SK-N-SH treated with all-trans-retinoic acid at 6 μM for 48 hours (cell line): ENCODE results near the gene CNTNAP2.

Experiments used
- ATAC-seq: fragments of 200-7000 bp; cut with Tn5 transposase; 3 replicates; pipeline ENCODE4 v1.9.1; 2020; ENCODE audit warnings: mild to moderate bottlenecking, moderate library complexity
- ARNTL ChIP-seq: fragments of 450-650 bp; formaldehyde crosslinking; IDR thresholded peaks from 2 replicates; pipeline ENCODE4 v1.5.0; 2020; ENCODE audit warnings: low read depth, mild to moderate bottlenecking, moderate library complexity, borderline replicate concordance
- BACH2 ChIP-seq: fragments of 250-450 bp; sonication (Bioruptor Pico); IDR thresholded peaks from 2 replicates; pipeline ENCODE4 v1.9.0; 2021; ENCODE audit warnings: mild to moderate bottlenecking, borderline replicate concordance
- CSDC2 ChIP-seq: fragments of 250-450 bp; sonication (Bioruptor Pico); IDR thresholded peaks from 2 replicates; pipeline ENCODE4 v1.5.0; 2020; ENCODE audit warnings: mild to moderate bottlenecking, moderate library complexity
- ESRRG ChIP-seq: fragments of 250-450 bp; sonication (Bioruptor Pico); IDR thresholded peaks from 2 replicates; pipeline ENCODE4 v1.6.1; 2021; ENCODE audit warnings: mild to moderate bottlenecking
- GLIS3 ChIP-seq: fragments of 250-450 bp; sonication (Bioruptor Pico); IDR thresholded peaks from 2 replicates; pipeline ENCODE4 v1.5.0; 2020; ENCODE audit warnings: mild to moderate bottlenecking, moderate library complexity
- ISL1 ChIP-seq: fragments of 250-450 bp; sonication (Bioruptor Pico); IDR thresholded peaks from 2 replicates; pipeline ENCODE4 v2.1.2; 2022; ENCODE audit warnings: mild to moderate bottlenecking, moderate library complexity
- OSR1 ChIP-seq: fragments of 250-450 bp; sonication (Bioruptor Pico); IDR thresholded peaks from 2 replicates; pipeline ENCODE4 v1.8.0; 2022; ENCODE audit warnings: moderate library complexity, mild to moderate bottlenecking, inconsistent platforms
- PPARA ChIP-seq: fragments of 250-450 bp; sonication (Bioruptor Pico); IDR thresholded peaks from 2 replicates; pipeline ENCODE4 v1.5.0; 2020; ENCODE audit warnings: mild to moderate bottlenecking, borderline replicate concordance
- RARB ChIP-seq: fragments of 250-450 bp; sonication (Bioruptor Pico); IDR thresholded peaks from 2 replicates; pipeline ENCODE4 v1.8.0; 2021; ENCODE audit warnings: mild to moderate bottlenecking, moderate library complexity
- SNAI2 ChIP-seq: fragments of 250-450 bp; sonication (Bioruptor Pico); IDR thresholded peaks from 2 replicates; pipeline ENCODE4 v1.5.0; 2020; ENCODE audit warnings: mild to moderate bottlenecking, moderate library complexity
- TCF4 ChIP-seq: fragments of 250-450 bp; sonication (Bioruptor Pico); IDR thresholded peaks from 2 replicates; pipeline ENCODE4 v1.8.0; 2021; ENCODE audit warnings: mild to moderate bottlenecking, moderate library complexity, borderline replicate concordance
- TOX ChIP-seq: fragments of 250-450 bp; sonication (Bioruptor Pico); IDR thresholded peaks from 2 replicates; pipeline ENCODE4 v1.8.0; 2021; ENCODE audit warnings: mild to moderate bottlenecking, moderate library complexity, borderline replicate concordance
- ZC3H10 ChIP-seq: fragments of 250-450 bp; sonication (Bioruptor Pico); IDR thresholded peaks from 2 replicates; pipeline ENCODE4 v1.5.1; 2021; ENCODE audit warnings: mild to moderate bottlenecking, moderate library complexity
- ZFP3 ChIP-seq: fragments of 250-450 bp; sonication (Bioruptor Pico); IDR thresholded peaks from 2 replicates; pipeline ENCODE4 v1.5.0; 2020; ENCODE audit warnings: mild to moderate bottlenecking, moderate library complexity
- ZFP30 ChIP-seq: fragments of 450-650 bp; formaldehyde crosslinking; IDR thresholded peaks from 2 replicates; pipeline ENCODE4 v1.5.0; 2022; ENCODE audit warnings: mild to moderate bottlenecking, moderate library complexity
- ZNF565 ChIP-seq: fragments of 450-650 bp; formaldehyde crosslinking; conservative IDR thresholded peaks from 2 replicates; pipeline ENCODE4 v1.5.0; 2020; ENCODE audit warnings: low read depth, mild to moderate bottlenecking, moderate library complexity
- ZNF70 ChIP-seq: fragments of 450-650 bp; formaldehyde crosslinking; IDR thresholded peaks from 2 replicates; pipeline ENCODE4 v1.5.0; 2020; ENCODE audit warnings: mild to moderate bottlenecking, moderate library complexity
- ZNF8 ChIP-seq: fragments of 450-650 bp; formaldehyde crosslinking; IDR thresholded peaks from 2 replicates; pipeline ENCODE4 v1.5.0; 2020; ENCODE audit warnings: mild to moderate bottlenecking, moderate library complexity
- TF ChIP-seq, protein P1 (sequence below): fragments of 250-450 bp; sonication (Bioruptor Pico); IDR thresholded peaks from 2 replicates; pipeline ENCODE4 v1.8.0; 2020; ENCODE audit warnings: mild to moderate bottlenecking, moderate library complexity, borderline replicate concordance
- TF ChIP-seq, protein P2 (sequence below): fragments of 250-450 bp; sonication (Bioruptor Pico); IDR thresholded peaks from 2 replicates; pipeline ENCODE4 v1.5.1; 2021; ENCODE audit warnings: mild to moderate bottlenecking, moderate library complexity
- TF ChIP-seq, protein P3 (sequence below): fragments of 250-450 bp; sonication (Bioruptor Pico); IDR thresholded peaks from 2 replicates; pipeline ENCODE4 v1.5.1; 2020; ENCODE audit warnings: low read depth, mild to moderate bottlenecking, moderate library complexity
- TF ChIP-seq, protein P4 (sequence below): fragments of 250-450 bp; sonication (Bioruptor Pico); IDR thresholded peaks from 2 replicates; pipeline ENCODE4 v1.5.0; 2020; ENCODE audit warnings: mild to moderate bottlenecking, moderate library complexity

Gene CNTNAP2

DNA sequence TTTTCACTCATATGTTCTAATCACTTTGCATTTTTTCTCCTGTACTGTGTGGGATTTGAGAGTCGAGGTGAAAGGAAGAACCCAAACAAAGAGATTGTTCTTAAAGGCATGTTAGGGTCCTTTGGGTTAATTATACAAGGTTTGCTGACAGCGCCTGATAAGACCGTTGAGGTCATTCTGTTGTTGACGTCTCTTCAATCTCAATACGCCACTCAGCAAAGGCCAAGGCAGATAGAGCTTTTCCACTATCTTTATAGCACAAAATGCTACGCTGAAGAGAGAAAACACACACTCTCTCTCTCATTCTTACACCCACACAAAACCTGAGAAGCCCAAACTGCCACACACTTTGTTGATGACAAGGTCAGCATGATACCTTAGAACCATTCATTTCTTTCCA, 228.7 kb downstream of the CNTNAP2 start:
- TF ChIP-seq ESRRG (CRISPR knock-in tag), result no peak
- TF ChIP-seq ARNTL (CRISPR knock-in tag), result no peak
- TF ChIP-seq TCF4, result no peak
- TF ChIP-seq ZNF70 (CRISPR knock-in tag), result no peak
- TF ChIP-seq ISL1 (CRISPR knock-in tag), result no peak
- TF ChIP-seq, protein P1, sequence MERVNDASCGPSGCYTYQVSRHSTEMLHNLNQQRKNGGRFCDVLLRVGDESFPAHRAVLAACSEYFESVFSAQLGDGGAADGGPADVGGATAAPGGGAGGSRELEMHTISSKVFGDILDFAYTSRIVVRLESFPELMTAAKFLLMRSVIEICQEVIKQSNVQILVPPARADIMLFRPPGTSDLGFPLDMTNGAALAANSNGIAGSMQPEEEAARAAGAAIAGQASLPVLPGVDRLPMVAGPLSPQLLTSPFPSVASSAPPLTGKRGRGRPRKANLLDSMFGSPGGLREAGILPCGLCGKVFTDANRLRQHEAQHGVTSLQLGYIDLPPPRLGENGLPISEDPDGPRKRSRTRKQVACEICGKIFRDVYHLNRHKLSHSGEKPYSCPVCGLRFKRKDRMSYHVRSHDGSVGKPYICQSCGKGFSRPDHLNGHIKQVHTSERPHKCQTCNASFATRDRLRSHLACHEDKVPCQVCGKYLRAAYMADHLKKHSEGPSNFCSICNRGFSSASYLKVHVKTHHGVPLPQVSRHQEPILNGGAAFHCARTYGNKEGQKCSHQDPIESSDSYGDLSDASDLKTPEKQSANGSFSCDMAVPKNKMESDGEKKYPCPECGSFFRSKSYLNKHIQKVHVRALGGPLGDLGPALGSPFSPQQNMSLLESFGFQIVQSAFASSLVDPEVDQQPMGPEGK (CRISPR knock-in tag), result no peak
- TF ChIP-seq, protein P2, sequence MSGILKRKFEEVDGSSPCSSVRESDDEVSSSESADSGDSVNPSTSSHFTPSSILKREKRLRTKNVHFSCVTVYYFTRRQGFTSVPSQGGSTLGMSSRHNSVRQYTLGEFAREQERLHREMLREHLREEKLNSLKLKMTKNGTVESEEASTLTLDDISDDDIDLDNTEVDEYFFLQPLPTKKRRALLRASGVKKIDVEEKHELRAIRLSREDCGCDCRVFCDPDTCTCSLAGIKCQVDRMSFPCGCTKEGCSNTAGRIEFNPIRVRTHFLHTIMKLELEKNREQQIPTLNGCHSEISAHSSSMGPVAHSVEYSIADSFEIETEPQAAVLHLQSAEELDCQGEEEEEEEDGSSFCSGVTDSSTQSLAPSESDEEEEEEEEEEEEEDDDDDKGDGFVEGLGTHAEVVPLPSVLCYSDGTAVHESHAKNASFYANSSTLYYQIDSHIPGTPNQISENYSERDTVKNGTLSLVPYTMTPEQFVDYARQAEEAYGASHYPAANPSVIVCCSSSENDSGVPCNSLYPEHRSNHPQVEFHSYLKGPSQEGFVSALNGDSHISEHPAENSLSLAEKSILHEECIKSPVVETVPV (CRISPR knock-in tag), result no peak
- TF ChIP-seq CSDC2 (CRISPR knock-in tag), result no peak
- no peak for TF ChIP-seq BACH2 (CRISPR knock-in tag)
- no peak for TF ChIP-seq ZFP3 (CRISPR knock-in tag)
- TF ChIP-seq TOX (CRISPR knock-in tag), result no peak
- TF ChIP-seq OSR1 (CRISPR knock-in tag), result no peak
- TF ChIP-seq, protein P3, sequence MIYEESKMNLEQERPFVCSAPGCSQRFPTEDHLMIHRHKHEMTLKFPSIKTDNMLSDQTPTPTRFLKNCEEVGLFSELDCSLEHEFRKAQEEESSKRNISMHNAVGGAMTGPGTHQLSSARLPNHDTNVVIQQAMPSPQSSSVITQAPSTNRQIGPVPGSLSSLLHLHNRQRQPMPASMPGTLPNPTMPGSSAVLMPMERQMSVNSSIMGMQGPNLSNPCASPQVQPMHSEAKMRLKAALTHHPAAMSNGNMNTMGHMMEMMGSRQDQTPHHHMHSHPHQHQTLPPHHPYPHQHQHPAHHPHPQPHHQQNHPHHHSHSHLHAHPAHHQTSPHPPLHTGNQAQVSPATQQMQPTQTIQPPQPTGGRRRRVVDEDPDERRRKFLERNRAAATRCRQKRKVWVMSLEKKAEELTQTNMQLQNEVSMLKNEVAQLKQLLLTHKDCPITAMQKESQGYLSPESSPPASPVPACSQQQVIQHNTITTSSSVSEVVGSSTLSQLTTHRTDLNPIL (CRISPR knock-in tag), result no peak
- TF ChIP-seq ZNF8 (CRISPR knock-in tag), result no peak
- no peak for TF ChIP-seq SNAI2 (CRISPR knock-in tag)
- TF ChIP-seq, all 23 proteins: peak for 0
- no peak for ATAC-seq

DNA sequence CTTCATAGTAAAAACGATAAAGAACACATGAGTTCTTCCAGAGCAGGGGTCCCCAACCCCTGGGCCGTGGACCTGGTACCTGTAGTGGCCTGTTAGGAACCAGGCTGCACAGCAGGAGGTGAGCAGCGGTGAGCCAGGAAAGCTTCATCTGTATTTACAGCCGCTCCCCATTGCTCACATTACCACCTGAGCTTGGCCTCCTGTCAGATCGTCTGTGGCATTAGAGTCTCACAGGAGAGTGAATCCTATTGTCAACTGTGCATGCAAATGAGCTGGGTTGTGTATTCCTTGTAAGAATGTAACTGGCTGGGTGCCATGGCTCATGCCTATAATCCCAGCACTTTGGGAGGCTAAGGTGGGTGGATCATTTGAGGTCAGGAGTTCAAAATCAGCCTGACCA, 229.5 kb downstream of the CNTNAP2 start:
- TF ChIP-seq, protein P4, sequence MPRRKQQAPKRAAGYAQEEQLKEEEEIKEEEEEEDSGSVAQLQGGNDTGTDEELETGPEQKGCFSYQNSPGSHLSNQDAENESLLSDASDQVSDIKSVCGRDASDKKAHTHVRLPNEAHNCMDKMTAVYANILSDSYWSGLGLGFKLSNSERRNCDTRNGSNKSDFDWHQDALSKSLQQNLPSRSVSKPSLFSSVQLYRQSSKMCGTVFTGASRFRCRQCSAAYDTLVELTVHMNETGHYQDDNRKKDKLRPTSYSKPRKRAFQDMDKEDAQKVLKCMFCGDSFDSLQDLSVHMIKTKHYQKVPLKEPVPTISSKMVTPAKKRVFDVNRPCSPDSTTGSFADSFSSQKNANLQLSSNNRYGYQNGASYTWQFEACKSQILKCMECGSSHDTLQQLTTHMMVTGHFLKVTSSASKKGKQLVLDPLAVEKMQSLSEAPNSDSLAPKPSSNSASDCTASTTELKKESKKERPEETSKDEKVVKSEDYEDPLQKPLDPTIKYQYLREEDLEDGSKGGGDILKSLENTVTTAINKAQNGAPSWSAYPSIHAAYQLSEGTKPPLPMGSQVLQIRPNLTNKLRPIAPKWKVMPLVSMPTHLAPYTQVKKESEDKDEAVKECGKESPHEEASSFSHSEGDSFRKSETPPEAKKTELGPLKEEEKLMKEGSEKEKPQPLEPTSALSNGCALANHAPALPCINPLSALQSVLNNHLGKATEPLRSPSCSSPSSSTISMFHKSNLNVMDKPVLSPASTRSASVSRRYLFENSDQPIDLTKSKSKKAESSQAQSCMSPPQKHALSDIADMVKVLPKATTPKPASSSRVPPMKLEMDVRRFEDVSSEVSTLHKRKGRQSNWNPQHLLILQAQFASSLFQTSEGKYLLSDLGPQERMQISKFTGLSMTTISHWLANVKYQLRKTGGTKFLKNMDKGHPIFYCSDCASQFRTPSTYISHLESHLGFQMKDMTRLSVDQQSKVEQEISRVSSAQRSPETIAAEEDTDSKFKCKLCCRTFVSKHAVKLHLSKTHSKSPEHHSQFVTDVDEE (CRISPR knock-in tag), result no peak
- TF ChIP-seq RARB (CRISPR knock-in tag) (no peak), ZFP30 (CRISPR knock-in tag) (no peak), PPARA (CRISPR knock-in tag) (no peak), ZFP3 (CRISPR knock-in tag) (no peak), OSR1 (CRISPR knock-in tag) (no peak), ZNF565 (CRISPR knock-in tag) (no peak)
- TF ChIP-seq, protein P1 (CRISPR knock-in tag), result no peak
- TF ChIP-seq, protein P3 (CRISPR knock-in tag), result no peak
- ATAC-seq, result no peak

DNA sequence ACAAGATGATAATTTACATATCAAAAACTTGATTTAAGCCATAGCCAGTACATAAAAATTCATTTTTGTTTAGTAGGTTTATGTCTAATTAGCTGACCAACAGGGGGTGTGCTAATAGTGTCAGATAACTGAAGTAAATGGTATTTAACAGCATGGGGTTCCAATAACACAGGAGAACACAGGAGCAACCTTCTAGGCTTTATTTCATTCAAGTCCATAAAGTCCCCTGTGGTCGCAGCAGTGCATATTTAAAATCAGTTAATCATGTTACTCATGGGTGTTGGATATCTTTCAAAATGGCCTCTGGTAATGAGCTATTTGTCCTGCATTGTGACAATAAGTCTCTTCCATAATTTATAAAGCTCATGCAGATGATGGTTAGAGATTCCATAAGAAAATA, 238.6 kb downstream of the CNTNAP2 start:
- no peak for TF ChIP-seq GLIS3 (CRISPR knock-in tag)
- no peak for TF ChIP-seq ESRRG (CRISPR knock-in tag)
- TF ChIP-seq ZFP30 (CRISPR knock-in tag), result no peak
- no peak for TF ChIP-seq ZC3H10
- TF ChIP-seq, protein P1 (CRISPR knock-in tag), result no peak
- no peak for TF ChIP-seq OSR1 (CRISPR knock-in tag)
- no peak for TF ChIP-seq ISL1 (CRISPR knock-in tag)
- ATAC-seq, result no peak
